Coronary artery (tissue), 2 donors: ENCODE data around the gene PTMA.
"Not testable (repeated sequence)": the region's sequence is repeated elsewhere in the genome, so short reads cannot be mapped to it uniquely, and the experiment has no call there.

ENCODE experiments used
- DNase-seq: peaks from one replicate; pipeline ENCODE4 v3.0.0-alpha.2; 2017; ENCODE audit warnings: low spot score
- H3K27ac ChIP-seq, 2 donors: fragments of 200-600 bp; sonication (generic); one replicate each; pipeline ENCODE4 v1.5.1; 2016 to 2019
- H3K4me3 ChIP-seq: fragments of 200-600 bp; sonication (generic); 2 replicates; pipeline ENCODE4 v1.5.1; 2016; ENCODE audit warnings: mild to moderate bottlenecking, moderate library complexity
- TF ChIP-seq, protein P1 (sequence below): fragments of 200-600 bp; sonication (generic); IDR thresholded peaks from one replicate; pipeline ENCODE4 v1.5.1; 2019; ENCODE audit warnings: antibody characterized with exemption

The PTMA gene

DNA sequence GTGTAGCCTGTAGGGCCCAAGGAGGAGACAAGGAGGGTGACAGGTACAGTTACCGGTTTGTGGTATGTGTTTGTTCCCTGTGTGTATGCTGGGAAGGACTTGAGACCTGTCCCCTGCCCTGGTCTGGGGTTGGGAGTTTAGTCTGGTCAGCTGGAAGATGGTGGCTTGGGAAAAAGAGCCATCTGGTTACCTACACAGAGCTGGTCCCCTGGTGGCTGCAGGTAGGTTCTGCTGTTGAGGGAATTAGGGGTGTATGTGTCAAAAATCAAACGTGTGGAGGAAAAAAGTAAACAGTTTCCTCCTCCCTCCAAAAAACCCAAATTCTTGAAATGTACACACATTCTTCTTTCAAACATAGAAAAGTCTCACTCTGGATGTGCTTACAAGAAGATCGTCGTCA is 24.3 kb downstream of the PTMA start:
- DNase-seq = no peak
- no peak overlapping the region for H3K4me3 ChIP-seq
- TF ChIP-seq, protein P1, sequence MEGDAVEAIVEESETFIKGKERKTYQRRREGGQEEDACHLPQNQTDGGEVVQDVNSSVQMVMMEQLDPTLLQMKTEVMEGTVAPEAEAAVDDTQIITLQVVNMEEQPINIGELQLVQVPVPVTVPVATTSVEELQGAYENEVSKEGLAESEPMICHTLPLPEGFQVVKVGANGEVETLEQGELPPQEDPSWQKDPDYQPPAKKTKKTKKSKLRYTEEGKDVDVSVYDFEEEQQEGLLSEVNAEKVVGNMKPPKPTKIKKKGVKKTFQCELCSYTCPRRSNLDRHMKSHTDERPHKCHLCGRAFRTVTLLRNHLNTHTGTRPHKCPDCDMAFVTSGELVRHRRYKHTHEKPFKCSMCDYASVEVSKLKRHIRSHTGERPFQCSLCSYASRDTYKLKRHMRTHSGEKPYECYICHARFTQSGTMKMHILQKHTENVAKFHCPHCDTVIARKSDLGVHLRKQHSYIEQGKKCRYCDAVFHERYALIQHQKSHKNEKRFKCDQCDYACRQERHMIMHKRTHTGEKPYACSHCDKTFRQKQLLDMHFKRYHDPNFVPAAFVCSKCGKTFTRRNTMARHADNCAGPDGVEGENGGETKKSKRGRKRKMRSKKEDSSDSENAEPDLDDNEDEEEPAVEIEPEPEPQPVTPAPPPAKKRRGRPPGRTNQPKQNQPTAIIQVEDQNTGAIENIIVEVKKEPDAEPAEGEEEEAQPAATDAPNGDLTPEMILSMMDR = no peak
- no peak overlapping the region for H3K27ac ChIP-seq

GRCh38 chr2:231737761-231738160 is 29.4 kb downstream of the PTMA start:
- DNase-seq = no peak
- TF ChIP-seq, protein P1 = no peak
- Histone ChIP-seq H3K27ac (no peak overlapping the region), H3K4me3 (no peak overlapping the region)

DNA sequence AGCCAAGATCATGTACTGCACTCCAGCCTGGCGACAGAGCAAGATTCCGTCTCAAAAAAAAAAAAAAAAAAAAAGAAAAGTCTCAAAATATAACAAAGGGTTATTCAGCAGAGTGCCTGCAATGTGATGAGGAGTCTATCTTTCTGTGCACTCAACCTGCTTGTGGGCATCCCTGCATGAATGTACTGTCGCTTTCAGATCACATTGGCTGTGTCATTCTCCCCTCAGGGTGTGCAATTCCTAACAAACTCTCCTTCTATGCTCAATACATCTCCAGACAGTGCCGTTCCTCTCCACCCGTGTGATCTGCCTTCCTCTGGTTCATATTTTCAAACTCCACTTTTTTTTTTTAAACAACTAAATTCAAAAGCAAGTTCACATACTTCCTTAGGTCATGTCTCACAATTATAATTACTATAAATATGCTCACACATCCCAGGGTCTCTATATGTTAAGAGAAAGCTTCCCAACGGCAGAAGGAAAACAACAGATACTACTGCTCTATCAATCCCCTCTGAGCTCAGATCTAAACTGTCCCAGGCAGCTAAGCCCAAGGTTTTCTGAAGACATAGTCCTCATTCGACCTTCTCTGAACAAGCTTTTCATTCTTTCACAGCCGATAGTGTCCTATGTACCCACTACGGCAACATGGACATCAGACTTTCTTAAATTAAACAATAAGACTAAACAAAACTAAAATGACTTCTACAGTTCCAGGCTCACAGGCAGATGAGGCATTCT is 35.2 kb downstream of the PTMA start:
- H3K4me3 ChIP-seq = no peak overlapping the region
- no peak overlapping the region for H3K27ac ChIP-seq
- TF ChIP-seq, protein P1 = no peak
- no peak for DNase-seq

- Histone ChIP-seq H3K27ac (no peak overlapping the region), H3K4me3 (no peak overlapping the region)
- TF ChIP-seq, protein P1 = no peak
These were observed 37.1 kb downstream of the PTMA start for GRCh38 chr2:231745303-231746038.

DNA sequence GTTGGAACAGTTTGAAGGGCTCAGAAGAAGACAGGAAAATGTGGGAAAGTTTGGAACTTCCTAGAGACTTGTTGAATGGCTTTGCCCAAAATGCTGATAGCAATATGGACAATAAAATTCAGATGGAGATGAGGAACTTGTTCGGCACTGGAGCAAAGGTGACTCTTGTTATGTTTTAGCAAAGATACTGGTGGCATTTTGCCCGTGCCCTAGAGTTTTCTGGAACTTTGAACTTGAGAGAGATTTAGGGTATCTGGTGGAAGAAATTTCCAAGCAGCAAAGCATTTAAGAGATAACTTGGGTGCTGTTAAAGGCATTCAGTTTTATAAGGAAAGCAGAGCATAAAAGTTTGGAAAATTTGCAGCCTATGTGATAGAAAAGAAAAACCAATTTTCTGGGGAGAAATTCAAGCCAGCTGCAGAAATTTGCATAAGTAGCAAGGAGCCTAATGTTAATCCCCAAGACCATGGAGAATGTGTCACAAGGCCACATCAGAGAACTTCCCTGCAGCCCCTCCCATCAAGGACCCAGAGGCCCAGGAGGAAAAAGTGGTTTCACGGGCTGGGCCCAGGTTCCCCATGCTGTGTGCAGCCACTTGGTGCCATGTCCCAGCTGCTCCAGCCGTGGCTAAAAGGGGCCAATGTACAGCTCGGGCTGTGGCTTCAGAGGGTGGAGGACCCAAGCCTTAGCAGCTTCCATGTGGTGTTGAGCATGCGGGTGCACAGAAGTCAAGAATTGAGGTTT is 40.0 kb downstream of the PTMA start:
- DNase-seq, H3K27ac ChIP-seq, H3K4me3 ChIP-seq: not testable (repeated sequence)

More at GRCh38 chr2:231745303-231746038, 37.1 kb downstream of the PTMA start:
- no peak for DNase-seq

GRCh38 chr2:231749016-231749415 is 40.7 kb downstream of the PTMA start:
- not testable (repeated sequence) for DNase-seq, H3K27ac ChIP-seq, H3K4me3 ChIP-seq

DNA sequence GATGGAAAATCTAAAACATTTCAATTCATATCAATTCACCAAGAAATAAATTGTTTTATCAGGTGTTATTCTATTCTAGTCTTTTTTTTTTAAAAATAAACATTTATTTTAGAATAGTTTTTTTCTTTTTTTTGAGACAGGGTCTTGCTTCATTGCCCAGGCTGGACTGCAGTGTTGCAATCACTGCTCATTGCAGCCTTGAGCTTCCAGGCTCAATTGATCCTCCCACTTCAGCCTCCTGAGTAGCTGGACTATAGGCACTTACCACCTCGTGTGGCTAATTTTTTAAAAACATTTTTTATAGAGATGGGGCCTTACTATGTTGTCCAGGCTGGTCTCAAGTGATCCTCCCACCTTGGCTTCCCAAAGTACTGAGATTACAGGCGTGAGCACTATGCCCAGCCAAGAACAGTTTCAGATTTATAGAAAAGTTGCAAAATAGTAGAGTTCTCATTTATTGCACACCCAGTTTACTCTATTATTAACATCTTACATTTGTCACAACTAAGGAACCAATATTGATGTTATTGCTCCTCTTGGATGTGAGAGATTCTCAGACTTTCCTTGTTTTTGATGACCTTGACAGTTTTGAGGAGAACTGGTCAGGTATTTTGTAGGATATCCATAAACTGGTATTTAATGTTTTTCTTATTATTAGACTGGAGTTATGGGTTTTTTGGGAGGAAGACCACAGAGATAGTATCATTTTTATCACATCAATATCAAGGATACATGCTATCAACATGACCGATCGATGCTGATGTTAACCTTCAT is 42.9 kb downstream of the PTMA start:
- TF ChIP-seq, protein P1 = no peak
- H3K4me3 ChIP-seq = no peak overlapping the region
- no peak for DNase-seq
- no peak overlapping the region for H3K27ac ChIP-seq
